BLaER1 treated with 17β-estradiol and CSF1 and Interleukin-3, amounts not matched to agents 10 nM and 100 nM (cell line): ENCODE measurements around the gene CENPC.

Source experiments
- H3K27ac ChIP-seq, 11 experiments: shearing (Covaris generic); formaldehyde crosslinking; 2 replicates each; pipeline ENCODE4 v1.8.1; 2022
- H3K27me3 ChIP-seq, 11 experiments: shearing (Covaris generic); formaldehyde crosslinking; 2 replicates each; pipeline ENCODE4 v1.8.1; 2022
- H3K36me3 ChIP-seq, 11 experiments: shearing (Covaris generic); formaldehyde crosslinking; 2 replicates each; pipeline ENCODE4 v1.8.1; 2022
- H3K4me1 ChIP-seq, 10 experiments: shearing (Covaris generic); formaldehyde crosslinking; 2 replicates each; pipeline ENCODE4 v1.8.1; 2022
- H3K4me2 ChIP-seq, 11 experiments: shearing (Covaris generic); formaldehyde crosslinking; 2 replicates each; pipeline ENCODE4 v1.8.1; 2022
- H3K4me3 ChIP-seq, 10 experiments: shearing (Covaris generic); formaldehyde crosslinking; 2 replicates each; pipeline ENCODE4 v1.8.1; 2022
- H3K9ac ChIP-seq, 11 experiments: shearing (Covaris generic); formaldehyde crosslinking; 2 replicates each; pipeline ENCODE4 v1.8.1; 2022
- H3K9me3 ChIP-seq, 11 experiments: shearing (Covaris generic); formaldehyde crosslinking; replicated peaks in 1 of 11; 2 replicates each; pipeline ENCODE4 v1.8.1; 2022
- H4K20me1 ChIP-seq, 11 experiments: shearing (Covaris generic); formaldehyde crosslinking; 2 replicates each; pipeline ENCODE4 v1.8.1; 2022
- Cebpa-rat ChIP-seq, 11 experiments: shearing (Covaris generic); IDR thresholded peaks; 2 replicates each; pipeline ENCODE4 v1.8.1; 2022

The CENPC gene

GRCh38 chr4:67522851-67523671, 22.2 kb downstream of the CENPC start:
- no peak for TF ChIP-seq Cebpa-rat (IDR thresholded peaks at IDR 0.05)
- Histone ChIP-seq H3K27ac (peak overlapping the region in 2 of 11 experiments; percentile 30 to 52; a peak in 2 of 22 replicates), H3K4me3 (no peak overlapping the region), H3K4me1 (peaks cover 0 to 26% (median 13%) of the 10 kb centered on the region in 10 experiments; a peak in 10 of 20 replicates), H3K36me3 (peaks cover 69 to 96% (median 86%) of the 10 kb centered on the region in 11 experiments), H4K20me1 (peaks cover 7 to 51% (median 33%) of the 10 kb centered on the region in 11 experiments; a peak in 16 of 22 replicates), H3K27me3 (no peaks in the 10 kb centered on the region), H3K9ac (no peak overlapping the region), H3K9me3 (peaks cover 9 to 30% (median 24%) of the 10 kb centered on the region in 11 experiments; a peak in 19 of 22 replicates), H3K4me2 (peak overlapping the region in 4 of 11 experiments; percentile 9 to 63 (median 26); a peak in 7 of 22 replicates)

GRCh38 chr4:67522230-67522629, 23.1 kb downstream of the CENPC start:
- Histone ChIP-seq H3K4me3 (no peak overlapping the region), H3K9ac (no peak overlapping the region), H4K20me1 (peaks cover 7 to 51% (median 33%) of the 10 kb centered on the region in 11 experiments; a peak in 15 of 22 replicates), H3K27ac (no peak overlapping the region), H3K36me3 (peaks cover 69 to 96% (median 85%) of the 10 kb centered on the region in 11 experiments), H3K4me2 (no peak overlapping the region), H3K4me1 (peaks cover 0 to 26% (median 13%) of the 10 kb centered on the region in 10 experiments; a peak in 10 of 20 replicates), H3K9me3 (peaks cover 9 to 28% (median 20%) of the 10 kb centered on the region in 11 experiments; a peak in 19 of 22 replicates), H3K27me3 (no peaks in the 10 kb centered on the region)
- no peak for TF ChIP-seq Cebpa-rat (IDR thresholded peaks at IDR 0.05)

GRCh38 chr4:67521506-67521905, 23.8 kb downstream of the CENPC start:
- no peaks in the 10 kb centered on the region for H3K27me3 ChIP-seq
- TF ChIP-seq Cebpa-rat (IDR thresholded peaks at IDR 0.05): no peak
- no peak overlapping the region for H3K27ac ChIP-seq
- H3K4me1 ChIP-seq: peaks cover 0 to 26% (median 13%) of the 10 kb centered on the region in 10 experiments; a peak in 10 of 20 replicates
- H4K20me1 ChIP-seq: peaks cover 7 to 49% (median 32%) of the 10 kb centered on the region in 11 experiments; a peak in 15 of 22 replicates
- no peak overlapping the region for H3K9ac ChIP-seq
- no peak overlapping the region for H3K4me2 ChIP-seq
- H3K9me3 ChIP-seq: peaks cover 9 to 25% (median 15%) of the 10 kb centered on the region in 11 experiments; a peak in 19 of 22 replicates
- H3K36me3 ChIP-seq: peaks cover 69 to 96% (median 88%) of the 10 kb centered on the region in 11 experiments
- H3K4me3 ChIP-seq: no peak overlapping the region

GRCh38 chr4:67520141-67520540, 25.2 kb downstream of the CENPC start:
- no peak for TF ChIP-seq Cebpa-rat (IDR thresholded peaks at IDR 0.05)
- peaks cover 72 to 98% (median 88%) of the 10 kb centered on the region in 11 experiments for H3K36me3 ChIP-seq
- no peak overlapping the region for H3K27ac ChIP-seq
- peaks cover 0 to 17% (median 5%) of the 10 kb centered on the region in 11 experiments; a peak in 4 of 22 replicates for H3K9me3 ChIP-seq
- H3K4me3 ChIP-seq: no peak overlapping the region
- H3K27me3 ChIP-seq: no peaks in the 10 kb centered on the region
- peaks cover 7 to 41% (median 32%) of the 10 kb centered on the region in 11 experiments; a peak in 14 of 22 replicates for H4K20me1 ChIP-seq
- no peak overlapping the region for H3K9ac ChIP-seq
- H3K4me2 ChIP-seq: no peak overlapping the region
- peaks cover 0 to 26% (median 13%) of the 10 kb centered on the region in 10 experiments; a peak in 10 of 20 replicates for H3K4me1 ChIP-seq

GRCh38 chr4:67512501-67512900, 32.8 kb downstream of the CENPC start:
- Histone ChIP-seq H3K4me3 (no peak overlapping the region), H3K27ac (no peak overlapping the region)

GRCh38 chr4:67500373-67500772, 44.9 kb downstream of the CENPC start:
- Histone ChIP-seq H4K20me1 (peaks cover 0 to 22% (median 11%) of the 10 kb centered on the region in 11 experiments; a peak in 9 of 22 replicates), H3K4me1 (peaks cover 0 to 15% (median 0%) of the 10 kb centered on the region in 10 experiments; a peak in 5 of 20 replicates), H3K27ac (no peak overlapping the region), H3K4me3 (no peak overlapping the region), H3K27me3 (no peaks in the 10 kb centered on the region), H3K4me2 (no peak overlapping the region), H3K9ac (no peak overlapping the region), H3K36me3 (peaks cover 84 to 99% (median 93%) of the 10 kb centered on the region in 11 experiments), H3K9me3 (peaks cover 0 to 4% (median 0%) of the 10 kb centered on the region in 11 experiments; a peak in 1 of 22 replicates)
- TF ChIP-seq Cebpa-rat (IDR thresholded peaks at IDR 0.05): no peak

More at GRCh38 chr4:67512501-67512900, 32.8 kb downstream of the CENPC start:
- peaks cover 0 to 52% (median 5%) of the 10 kb centered on the region in 11 experiments; a peak in 9 of 22 replicates for H4K20me1 ChIP-seq
- no peaks in the 10 kb centered on the region for H3K27me3 ChIP-seq
- H3K36me3 ChIP-seq: peaks cover 86 to 98% (median 93%) of the 10 kb centered on the region in 11 experiments
- peak overlapping the region in 9 of 11 experiments; percentile 10 to 66 (median 31); a peak in 12 of 22 replicates for H3K4me2 ChIP-seq
- no peak overlapping the region for H3K9ac ChIP-seq
- no peak for TF ChIP-seq Cebpa-rat (IDR thresholded peaks at IDR 0.05)
- H3K9me3 ChIP-seq: peaks cover 0 to 4% (median 0%) of the 10 kb centered on the region in 11 experiments; a peak in 2 of 22 replicates
- H3K4me1 ChIP-seq: peaks cover 0 to 15% (median 13%) of the 10 kb centered on the region in 10 experiments; a peak in 17 of 20 replicates

GRCh38 chr4:67499799-67500198, 45.5 kb downstream of the CENPC start:
- no peak for TF ChIP-seq Cebpa-rat (IDR thresholded peaks at IDR 0.05)
- Histone ChIP-seq H3K9me3 (peaks cover 0 to 4% (median 0%) of the 10 kb centered on the region in 11 experiments; a peak in 1 of 22 replicates), H4K20me1 (peaks cover 0 to 22% (median 11%) of the 10 kb centered on the region in 11 experiments; a peak in 9 of 22 replicates), H3K4me3 (no peak overlapping the region), H3K27me3 (no peaks in the 10 kb centered on the region), H3K4me1 (peaks cover 0 to 15% (median 0%) of the 10 kb centered on the region in 10 experiments; a peak in 5 of 20 replicates), H3K4me2 (peak overlapping the region in 2 of 11 experiments; percentile 2 to 33; a peak in 2 of 22 replicates), H3K27ac (no peak overlapping the region), H3K36me3 (peaks cover 84 to 99% (median 93%) of the 10 kb centered on the region in 11 experiments), H3K9ac (no peak overlapping the region)

GRCh38 chr4:67483868-67484602, 61.3 kb downstream of the CENPC start:
- Histone ChIP-seq H3K36me3 (peaks cover 87 to 100% (median 96%) of the 10 kb centered on the region in 11 experiments), H3K9ac (no peak overlapping the region), H4K20me1 (peaks cover 0 to 8% (median 0%) of the 10 kb centered on the region in 11 experiments; a peak in 4 of 22 replicates), H3K4me3 (no peak overlapping the region), H3K9me3 (peaks cover 0 to 42% (median 41%) of the 10 kb centered on the region in 11 experiments; a peak in 20 of 22 replicates), H3K27me3 (no peaks in the 10 kb centered on the region), H3K27ac (no peak overlapping the region), H3K4me1 (no peaks in the 10 kb centered on the region), H3K4me2 (no peak overlapping the region)
- no peak for TF ChIP-seq Cebpa-rat (IDR thresholded peaks at IDR 0.05)
